ENCODE measurements around the gene DHRS2. TPM values are rescaled to one million over a fixed set of nuclear protein-coding genes. Genes with fewer than 3 reads are reported as not detected.

DHRS2 gene
- total and polyA plus RNA-seq, 2 of the 13 experiments (the other 11 are each of a cell fraction or from before 2014, with no cell fraction given) = 1,621 to 3,021 TPM

DNA sequence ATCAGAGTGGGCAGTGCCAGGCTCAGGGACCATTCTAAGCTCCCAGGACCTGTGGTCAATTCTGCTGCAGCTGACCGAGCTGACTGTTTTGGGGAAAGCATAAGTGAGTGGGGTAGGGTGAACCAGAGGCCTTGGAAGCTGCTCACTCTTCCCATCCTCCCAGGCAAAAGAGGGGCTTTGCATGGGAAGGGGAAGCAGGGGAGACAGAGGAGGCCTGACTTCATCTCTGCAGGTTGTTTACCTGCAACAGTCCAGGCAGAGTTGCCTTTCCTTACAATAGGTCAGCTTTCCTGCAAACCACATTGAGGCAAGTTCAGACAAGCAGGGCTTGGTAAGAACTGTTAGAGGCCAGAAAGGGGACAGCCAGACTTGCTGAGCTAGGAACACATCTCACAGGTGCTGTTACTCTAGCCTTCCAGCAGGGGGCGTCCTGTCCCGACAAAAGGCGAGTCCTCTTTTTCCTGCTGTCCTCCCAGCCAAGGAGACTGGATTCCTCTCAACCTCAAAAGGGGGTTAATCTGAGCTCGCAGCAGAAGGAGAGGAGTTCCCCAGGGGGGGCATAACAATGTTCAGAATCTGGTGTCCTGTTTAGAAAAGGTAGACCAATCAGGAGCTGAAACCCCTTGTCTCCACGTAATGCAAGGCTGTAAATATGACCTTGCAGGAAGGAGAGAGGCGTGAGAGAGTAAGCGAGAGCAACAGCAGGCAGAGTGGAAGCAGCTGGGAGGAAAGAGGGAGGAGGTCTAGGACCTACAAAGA is 4.3 kb upstream of the DHRS2 start (continued):
- TF ChIP-seq ZBTB44 (CRISPR knock-in tag; IDR thresholded peaks at IDR 0.05) (no peak), ZNF546 (CRISPR knock-in tag; conservative IDR thresholded peaks at IDR 0.05) (0 out of 2 replicates have a peak, but pooled peaks have one; percentile 73), ZNF598 (CRISPR knock-in tag; IDR thresholded peaks at IDR 0.05; ENCODE audit: borderline replicate concordance) (peak; percentile 96; the same call in 1 of the 2 replicates), GRHL1 (CRISPR knock-in tag; conservative IDR thresholded peaks at IDR 0.05) (no peak), SNAPC2 (CRISPR knock-in tag; IDR thresholded peaks at IDR 0.05) (peak; percentile 22; the same call in 1 of the 2 replicates), ZNF124 (CRISPR knock-in tag; IDR thresholded peaks at IDR 0.05) (peak; percentile 97), ZNF83 (CRISPR knock-in tag; IDR thresholded peaks at IDR 0.05; ENCODE audit: borderline replicate concordance) (peak; percentile 84; the same call in 1 of the 2 replicates), FOXO1 (CRISPR knock-in tag; IDR thresholded peaks at IDR 0.05) (peak; percentile 83; the same call in 1 of the 2 replicates), ZNF235 (CRISPR knock-in tag; IDR thresholded peaks at IDR 0.05; ENCODE audit: borderline replicate concordance) (no peak), U2AF2 (IDR thresholded peaks at IDR 0.05; ENCODE audit: low read depth, low read length) (0 out of 2 replicates have a peak, but pooled peaks have one; percentile 55), LCORL (IDR thresholded peaks at IDR 0.05) (no peak), LCORL (CRISPR knock-in tag; IDR thresholded peaks at IDR 0.05) (peak; percentile 12; the same call in 1 of the 2 replicates), ZNF780A (CRISPR knock-in tag; IDR thresholded peaks at IDR 0.05) (no peak), PBX3 (CRISPR knock-in tag; IDR thresholded peaks at IDR 0.05; ENCODE audit: borderline replicate concordance) (no peak), KLF15 (CRISPR knock-in tag; IDR thresholded peaks at IDR 0.05; ENCODE audit: borderline replicate concordance) (no peak), ZNF841 (CRISPR knock-in tag; IDR thresholded peaks at IDR 0.05; ENCODE audit: borderline replicate concordance) (no peak), NRL (CRISPR knock-in tag; IDR thresholded peaks at IDR 0.05; ENCODE audit: borderline replicate concordance) (no peak), ZNF20 (CRISPR knock-in tag; IDR thresholded peaks at IDR 0.05) (no peak), ZBTB7A (CRISPR knock-in tag; IDR thresholded peaks at IDR 0.05) (no peak), ZC3H4 (CRISPR knock-in tag; IDR thresholded peaks at IDR 0.05; ENCODE audit: borderline replicate concordance) (no peak), ZNF580 (CRISPR knock-in tag; IDR thresholded peaks at IDR 0.05; ENCODE audit: borderline replicate concordance, low read depth) (peak; percentile 98), GTF3A (CRISPR knock-in tag; conservative IDR thresholded peaks at IDR 0.05) (no peak)
- TF ChIP-seq, protein P1, sequence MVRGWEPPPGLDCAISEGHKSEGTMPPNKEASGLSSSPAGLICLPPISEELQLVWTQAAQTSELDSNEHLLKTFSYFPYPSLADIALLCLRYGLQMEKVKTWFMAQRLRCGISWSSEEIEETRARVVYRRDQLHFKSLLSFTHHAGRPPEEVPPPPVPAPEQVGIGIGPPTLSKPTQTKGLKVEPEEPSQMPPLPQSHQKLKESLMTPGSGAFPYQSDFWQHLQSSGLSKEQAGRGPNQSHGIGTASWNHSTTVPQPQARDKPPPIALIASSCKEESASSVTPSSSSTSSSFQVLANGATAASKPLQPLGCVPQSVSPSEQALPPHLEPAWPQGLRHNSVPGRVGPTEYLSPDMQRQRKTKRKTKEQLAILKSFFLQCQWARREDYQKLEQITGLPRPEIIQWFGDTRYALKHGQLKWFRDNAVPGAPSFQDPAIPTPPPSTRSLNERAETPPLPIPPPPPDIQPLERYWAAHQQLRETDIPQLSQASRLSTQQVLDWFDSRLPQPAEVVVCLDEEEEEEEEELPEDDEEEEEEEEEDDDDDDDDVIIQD (CRISPR knock-in tag; IDR thresholded peaks at IDR 0.05; ENCODE audit: low read depth) = peak; percentile 78

Measured in HepG2 (cell line).